Stimulated activated CD8-positive, alpha-beta memory T cell treated with anti-CD3 and anti-CD28 coated beads, Interleukin-2, amount 100 ng/mL, for 1 hour (primary cell): ENCODE data around the gene ZMYM4.

Experiments used
- DNase-seq, 2 donors: peaks; one replicate each; pipeline ENCODE4 v3.0.0-alpha.2; 2020; ENCODE audit warnings: low read depth in 2 of 2

Gene ZMYM4

DNA sequence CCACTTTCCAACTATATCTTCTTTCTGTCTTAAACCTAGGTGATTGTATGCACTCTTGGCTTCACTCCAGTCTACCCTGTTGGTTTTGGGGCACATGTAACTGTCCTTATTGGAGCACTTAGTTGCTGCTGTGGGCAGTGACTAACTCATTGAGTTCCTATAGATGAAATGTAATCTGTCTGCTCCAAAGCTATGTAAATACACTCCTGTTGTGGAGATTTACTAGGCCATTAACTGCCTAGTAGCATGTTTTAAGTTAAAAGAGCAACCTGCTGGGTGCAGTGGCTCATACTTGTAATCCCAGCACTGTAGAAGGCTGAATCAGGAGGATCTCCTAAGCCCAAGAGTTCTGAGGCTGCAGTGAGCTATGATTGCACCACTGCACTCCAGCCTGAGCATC, 137.6 kb downstream of the ZMYM4 start:
- DNase-seq, result no peak

DNA sequence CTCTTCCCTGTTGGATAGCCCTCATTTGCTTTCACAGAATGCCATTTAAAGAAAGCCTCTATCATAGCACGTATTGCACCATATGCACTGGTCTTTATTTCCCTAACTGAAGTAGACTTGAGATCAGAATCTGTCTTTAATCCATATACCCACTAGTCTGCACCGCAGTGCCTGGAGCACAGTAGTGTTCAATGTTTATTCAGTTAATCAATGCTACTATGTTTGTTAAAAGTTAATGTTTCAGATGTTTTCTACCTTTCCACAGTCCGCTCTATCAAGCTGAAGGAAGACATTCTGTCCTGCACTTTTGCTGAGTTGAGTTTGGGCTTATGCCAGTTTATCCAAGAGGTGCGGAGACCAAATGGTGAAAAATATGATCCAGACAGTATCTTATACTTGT, 139.2 kb downstream of the ZMYM4 start:
- no peak for DNase-seq

DNA sequence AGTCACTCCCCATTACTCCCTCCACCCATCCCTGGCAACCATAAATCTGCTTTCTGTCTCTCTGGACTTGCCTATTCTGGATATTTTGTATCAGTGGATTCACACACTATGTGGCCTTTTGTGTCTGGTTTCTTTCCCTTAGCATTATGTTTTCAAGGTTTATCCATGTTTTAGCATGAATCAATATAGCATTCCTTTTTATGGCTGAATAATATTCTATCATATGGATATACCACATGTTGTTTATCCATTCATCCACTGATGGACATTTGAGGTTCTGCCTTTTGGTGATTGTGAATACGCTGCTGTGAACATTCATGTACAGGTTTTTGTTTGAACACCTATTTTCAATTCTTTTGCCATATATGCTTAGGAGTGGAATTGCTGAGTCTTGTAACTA, 140.4 kb downstream of the ZMYM4 start:
- no peak for DNase-seq

DNA sequence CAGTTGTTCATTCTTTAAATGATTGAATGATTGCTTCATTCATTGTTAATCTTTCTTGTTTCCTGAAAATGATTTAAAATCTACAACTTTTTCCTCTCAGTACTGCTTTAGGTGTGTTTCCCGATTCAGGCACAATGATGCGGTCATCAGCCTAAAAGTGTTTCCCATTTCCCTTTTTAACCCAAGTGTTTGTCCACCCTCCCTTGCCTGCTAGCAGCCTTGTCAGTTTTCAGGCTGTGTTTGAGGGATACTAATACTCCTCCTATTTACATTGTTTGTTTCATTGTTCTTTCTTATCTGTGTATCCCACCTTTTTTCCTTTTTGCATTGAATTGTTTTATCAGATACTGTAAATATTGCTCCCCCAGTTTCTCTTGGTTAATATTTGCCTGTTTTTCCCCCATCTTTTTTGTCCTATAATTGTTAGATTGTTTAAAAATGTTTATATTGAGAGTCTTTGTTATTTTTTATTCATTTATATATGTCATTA, 157.6 kb downstream of the ZMYM4 start:
- no peak for DNase-seq

DNA sequence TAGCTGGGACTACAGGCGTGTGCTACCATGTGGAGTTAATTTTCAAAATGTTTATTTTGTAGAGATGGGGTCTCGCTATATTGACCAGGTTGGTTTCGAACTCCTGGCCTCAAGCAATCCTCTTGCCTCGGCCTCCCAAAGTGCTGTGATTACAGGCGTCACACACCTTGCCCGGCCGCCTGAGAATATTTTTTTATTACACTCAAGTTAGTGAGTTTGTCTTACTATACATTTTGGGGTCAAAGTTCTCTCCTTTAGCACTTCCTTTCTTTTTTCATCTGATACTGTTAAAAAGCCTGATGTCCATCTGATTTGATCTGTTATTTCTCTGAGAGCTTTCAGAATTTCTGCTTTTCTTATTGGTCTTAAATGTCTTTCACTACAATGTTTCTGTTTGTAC, 159.9 kb downstream of the ZMYM4 start:
- DNase-seq, result no peak

DNA sequence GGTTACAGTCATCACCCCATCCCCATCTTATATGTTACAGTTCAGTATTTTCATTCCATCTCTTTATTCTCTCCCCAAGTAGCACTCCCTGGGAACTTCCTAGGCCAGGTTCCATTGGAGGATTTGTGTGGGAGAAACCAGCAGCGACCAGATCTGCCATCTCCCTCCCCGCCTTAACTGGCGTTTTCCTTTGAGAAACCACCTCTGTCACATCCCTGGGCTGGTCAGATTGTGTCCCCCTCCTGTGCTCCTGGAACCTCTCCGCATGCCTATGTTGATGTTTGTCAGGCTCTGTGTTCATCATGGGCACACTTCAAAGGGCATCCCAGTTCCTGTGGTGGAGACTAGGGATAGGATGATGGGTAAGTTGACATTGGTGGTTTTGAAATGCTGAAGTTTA, 162.3 kb downstream of the ZMYM4 start:
- no peak for DNase-seq

DNA sequence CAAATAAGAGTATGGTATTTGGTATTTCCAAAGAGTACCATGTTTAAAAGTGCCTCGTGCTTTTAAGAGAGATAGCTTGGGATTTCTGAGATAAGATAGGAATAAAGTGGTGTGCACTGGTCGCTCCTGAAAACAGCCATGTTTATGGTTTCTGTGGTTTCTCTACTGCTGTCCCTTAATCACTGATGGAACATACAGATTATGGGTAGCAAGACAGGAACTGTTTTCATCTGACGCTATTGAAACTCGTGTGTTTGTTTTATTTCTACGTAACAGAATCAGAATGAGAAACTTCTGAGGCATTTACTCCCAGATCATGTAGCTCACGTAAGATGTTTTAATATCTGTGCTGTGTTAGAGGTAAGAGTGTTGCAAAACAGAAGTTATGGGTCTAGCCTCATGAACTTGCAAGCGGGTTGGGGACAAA, 162.7 kb downstream of the ZMYM4 start:
- no peak for DNase-seq

DNA sequence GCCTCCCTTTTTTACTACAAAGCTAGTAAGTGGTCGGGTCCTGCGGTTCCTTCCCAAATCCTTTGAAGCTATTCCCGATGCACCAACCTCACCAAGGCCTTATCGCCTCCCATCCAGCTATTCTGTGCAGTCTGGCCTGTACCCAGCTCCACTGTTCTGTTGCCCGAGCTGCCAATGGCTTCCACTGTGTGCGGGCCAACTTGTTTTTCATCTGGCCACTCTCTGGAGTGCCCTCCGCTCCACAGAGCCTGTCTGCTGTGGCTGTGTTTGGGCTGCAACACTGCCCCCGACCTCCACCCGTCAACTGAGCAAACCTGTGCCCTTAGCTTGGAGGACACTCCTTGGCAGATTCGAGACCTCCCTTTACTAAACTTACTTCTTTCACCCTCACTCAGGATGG, 163.7 kb downstream of the ZMYM4 start:
- DNase-seq, result no peak

DNA sequence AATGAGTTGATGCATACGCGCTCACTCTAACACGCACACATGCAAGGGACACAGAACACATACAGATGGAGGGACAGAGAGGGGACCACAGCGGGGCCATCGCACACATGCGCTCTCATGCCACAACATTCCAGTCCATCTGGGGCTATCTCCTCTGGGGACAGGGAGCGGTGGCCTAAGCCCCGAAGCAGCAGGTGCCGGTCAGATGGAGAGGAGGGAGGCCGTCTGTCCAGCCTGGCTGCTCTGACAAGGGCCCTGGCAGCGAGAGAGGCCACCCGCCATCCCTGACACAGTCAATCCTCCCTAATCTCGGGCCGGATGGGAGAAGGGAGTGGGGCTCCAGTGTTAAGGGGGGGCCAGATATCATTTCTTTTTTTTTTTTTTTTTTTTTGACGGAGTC, 165.2 kb downstream of the ZMYM4 start:
- no peak for DNase-seq

DNA sequence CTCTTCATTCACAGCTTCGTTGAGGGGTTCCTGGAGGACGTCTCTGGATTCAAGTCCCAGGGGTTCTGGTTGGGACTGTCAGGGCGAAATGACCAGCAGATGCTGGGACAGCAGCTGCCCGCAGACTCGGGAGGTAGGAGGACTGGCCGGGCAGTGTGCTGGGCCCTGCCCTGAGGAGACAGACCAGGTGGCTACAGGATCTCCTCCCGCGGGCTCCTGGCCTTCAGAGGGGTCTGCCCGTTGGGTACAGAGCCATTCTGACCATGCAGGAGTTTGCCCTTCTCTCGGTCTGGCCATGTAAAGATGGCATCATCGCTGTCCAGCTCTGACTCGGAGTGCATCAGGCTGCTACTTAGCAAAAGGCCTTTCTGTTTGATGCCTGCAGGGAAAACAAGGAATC, 166.2 kb downstream of the ZMYM4 start:
- DNase-seq, result no peak

DNA sequence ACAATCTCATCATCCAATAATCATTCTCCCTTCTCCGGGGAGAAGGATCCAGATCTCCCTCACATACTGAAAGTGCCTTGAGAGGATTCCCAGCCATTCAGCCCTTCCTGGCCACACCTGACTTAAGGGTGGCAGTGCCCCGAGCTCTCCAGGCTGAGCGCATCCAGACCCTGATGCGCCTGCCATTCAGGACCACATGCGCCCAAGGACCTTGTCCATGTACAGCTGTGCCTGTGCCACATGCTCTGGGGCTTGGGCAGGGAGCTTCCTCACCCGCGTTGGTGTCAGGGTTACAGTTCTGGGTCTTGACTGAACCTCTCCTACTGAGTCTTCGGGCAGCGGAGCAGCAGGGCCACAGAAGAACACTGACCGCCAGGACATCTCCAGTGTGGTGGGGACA, 167.6 kb downstream of the ZMYM4 start:
- DNase-seq, result no peak

DNA sequence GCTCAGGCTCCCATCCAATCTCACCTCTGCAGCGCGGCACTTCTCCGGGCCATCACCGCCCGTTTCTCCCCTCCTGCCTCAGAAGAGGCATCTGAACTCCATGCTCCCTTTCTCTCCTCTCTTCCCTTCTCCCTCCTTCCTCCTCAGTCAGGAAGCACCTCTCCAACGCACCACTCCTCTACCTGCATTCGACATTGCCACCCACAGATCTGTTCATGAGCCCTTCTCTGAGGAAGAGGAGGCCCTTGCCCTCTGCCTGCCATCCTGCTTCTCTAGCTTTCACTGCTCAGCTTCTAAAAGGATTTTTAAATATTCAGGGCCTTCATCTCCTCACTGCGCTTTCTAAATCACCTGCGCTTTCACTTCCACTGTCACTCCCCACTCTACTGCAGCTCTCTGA, 168.7 kb downstream of the ZMYM4 start:
- no peak for DNase-seq

DNA sequence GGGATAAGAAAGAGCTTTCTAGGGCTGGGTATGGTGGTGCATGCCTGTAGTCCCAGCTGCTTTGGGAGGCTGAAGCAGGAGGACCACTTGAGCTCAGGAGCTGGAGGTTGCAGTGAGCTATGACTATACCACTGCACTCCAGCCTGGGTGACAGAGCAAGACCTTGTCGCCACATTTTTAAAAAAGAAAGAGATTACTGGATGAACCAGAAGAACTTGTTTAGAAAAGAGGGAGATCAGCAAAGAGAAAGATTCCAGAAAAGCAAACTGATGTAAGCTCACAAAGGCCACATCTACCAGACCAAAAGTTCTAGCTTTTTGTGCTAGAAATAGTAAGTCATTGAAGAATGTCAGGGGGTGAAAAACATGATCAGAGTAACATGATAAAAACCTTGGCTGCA, 171.1 kb downstream of the ZMYM4 start:
- no peak for DNase-seq

DNA sequence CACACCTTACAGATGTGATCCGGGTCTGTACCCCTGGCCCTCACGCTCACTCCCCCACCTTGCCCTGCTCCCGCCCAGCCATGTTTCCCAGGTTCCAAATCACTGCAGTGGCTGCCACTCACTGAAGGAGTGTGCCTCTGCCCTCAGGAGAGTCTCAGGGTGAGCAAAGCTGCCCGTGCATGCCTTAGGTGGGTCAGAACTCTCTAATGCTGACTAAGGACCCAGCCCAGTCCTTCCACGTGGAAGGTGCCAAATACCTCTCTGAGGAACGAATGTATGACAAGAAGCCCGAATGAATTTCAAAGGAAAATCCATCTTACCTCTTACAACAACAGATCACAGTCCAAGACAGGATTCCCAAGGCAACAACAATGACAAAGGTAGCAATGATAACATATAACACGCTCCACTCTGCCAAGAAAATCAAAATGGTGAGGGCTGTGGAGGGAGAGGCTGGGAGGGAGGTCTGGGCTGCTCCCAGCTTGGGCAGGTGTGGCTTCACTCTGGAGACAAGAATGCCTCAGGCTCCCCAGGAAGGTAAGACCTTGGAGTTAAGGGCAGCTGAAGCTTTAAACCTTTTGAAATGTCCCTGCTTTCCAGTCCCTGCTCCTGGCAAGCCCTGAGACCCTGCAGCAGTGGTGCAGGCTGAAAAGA, 173.5 kb downstream of the ZMYM4 start:
- DNase-seq, result no peak

DNA sequence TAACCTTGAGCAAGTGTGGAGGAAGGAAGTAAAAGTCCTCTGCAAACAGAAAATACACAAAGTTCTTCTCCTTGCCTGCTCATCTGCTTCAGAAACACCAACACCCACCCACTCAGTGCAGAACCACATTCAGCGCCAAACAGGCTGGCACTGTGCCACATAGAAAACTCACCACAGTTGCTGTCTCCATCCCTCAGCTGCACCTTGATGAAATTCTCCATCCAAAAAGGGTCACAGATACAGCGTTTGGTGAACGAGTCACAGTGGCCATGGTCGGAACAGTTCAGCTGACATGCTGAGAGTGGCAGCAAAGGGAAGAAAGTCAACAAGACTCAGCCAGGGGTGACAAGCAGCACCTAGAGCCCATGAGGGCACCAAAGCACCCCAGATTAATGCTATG, 174.2 kb downstream of the ZMYM4 start:
- no peak for DNase-seq

DNA sequence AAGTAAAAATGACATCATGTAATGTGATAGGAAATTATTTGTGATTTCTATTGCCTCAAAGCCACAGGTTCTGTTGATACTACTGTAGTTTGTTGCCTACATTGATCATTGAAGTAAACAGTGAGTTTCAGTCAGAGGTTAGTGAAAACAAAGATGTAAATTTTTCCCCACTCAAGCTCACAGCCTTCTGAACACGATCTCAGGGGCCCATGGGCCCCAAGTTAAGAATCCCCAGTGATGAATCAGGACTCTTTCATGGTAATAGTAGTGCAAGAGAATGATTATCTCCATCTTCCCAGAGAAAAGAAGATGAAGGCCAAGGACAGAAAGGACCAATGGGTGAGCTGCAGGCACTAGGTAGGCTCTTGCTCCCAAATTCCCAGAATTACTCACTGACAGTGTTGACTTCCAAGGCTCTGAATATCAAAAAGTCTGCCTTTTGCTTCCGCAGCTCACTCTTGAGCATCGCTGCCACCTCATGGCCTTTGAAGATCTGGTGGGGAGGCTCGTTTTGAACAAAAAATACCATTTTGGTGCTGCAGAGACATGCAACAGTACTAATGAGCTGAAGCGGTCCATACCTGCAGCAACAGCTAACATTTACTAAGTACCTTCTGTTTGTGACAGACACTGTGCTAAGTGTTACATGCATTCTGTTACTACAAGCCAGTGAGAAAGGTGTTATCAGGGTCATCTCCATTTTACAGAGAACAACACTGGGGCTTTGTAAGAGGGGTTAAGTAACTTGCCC, 175.4 kb downstream of the ZMYM4 start:
- no peak for DNase-seq

DNA sequence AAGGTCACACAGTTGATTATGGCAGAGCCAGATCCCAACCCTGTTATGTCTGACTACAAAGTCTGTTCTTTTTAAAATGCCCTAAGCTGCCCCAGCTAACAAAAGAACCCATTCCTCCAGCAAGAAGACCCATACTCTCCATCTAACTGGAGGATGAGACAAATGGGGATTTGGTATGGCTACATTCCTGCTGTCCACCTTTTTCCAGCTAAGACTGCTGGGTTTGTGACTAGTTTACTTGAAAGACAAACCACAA, 175.9 kb downstream of the ZMYM4 start:
- no peak for DNase-seq

DNA sequence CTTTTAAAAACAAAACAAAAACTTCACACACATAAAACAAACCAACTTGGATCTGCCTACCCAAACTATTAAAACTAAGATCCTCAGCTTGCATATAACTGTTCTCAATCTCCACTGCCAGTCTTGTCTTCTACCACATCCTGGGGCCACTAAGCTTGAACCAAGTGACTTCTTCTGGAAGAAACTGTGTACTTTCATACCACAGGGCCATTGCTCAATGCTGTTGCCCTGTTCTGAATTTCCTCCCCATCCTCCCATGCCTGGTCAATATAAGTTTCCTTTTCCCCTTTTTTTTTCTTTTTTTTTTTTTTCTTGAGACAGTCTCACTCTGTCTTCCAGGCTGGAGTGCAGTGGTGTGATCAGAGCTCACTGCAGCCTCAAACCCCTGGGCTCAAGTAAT, 178.8 kb downstream of the ZMYM4 start:
- DNase-seq, result no peak

DNA sequence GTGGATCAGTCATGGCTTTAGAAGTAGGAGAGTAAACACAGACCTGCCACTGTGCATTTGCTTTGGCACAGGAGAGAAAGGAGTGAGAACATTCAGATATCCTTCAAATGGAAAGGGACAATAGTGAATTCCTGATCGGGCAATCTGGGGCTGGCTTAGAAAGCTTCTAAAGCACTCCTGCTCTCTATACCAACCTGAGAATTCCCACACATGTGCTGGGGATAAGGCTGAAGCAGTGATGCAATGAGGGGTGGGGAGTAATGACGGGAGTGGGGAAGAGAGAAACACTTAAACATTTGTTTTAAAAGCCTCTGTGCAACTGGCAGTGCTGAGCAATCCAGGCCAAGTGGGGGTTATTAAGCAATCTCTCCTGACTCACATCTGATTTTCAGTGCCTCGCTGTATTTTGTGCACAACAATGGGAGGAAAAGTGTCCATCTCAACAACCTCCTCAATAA, 179.9 kb downstream of the ZMYM4 start:
- DNase-seq, result no peak

DNA sequence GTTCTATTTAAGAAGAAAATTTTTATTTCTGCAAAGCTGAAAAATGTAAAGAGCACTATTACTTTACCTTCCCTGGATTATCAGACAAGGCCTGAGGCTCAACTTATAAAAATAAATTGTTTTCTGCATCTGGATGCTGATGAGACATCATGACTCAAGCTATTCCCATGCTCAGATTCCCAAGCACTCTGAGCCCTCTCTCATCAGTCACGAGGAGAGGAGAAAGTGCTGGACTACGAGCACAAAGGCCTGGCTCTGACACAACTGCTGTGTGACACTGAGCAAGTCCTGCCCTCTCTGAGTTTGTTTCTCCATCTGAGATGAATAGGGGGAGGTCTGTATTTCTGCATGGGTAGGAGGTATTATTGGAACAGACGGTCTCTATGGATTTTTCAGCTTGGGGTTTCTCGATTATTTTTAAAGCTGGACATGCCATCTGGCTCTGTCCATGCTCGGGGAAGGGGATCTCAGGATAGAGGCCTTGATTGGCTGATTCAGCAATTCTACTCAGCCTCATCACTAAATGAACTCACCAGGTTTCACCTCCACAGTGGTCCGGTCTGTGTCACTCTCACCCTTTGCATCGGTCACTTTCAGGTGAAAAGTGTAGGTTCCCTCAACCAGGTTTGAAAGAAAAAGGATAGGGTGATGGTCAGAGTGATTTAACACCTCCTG, 181.0 kb downstream of the ZMYM4 start:
- no peak for DNase-seq

DNA sequence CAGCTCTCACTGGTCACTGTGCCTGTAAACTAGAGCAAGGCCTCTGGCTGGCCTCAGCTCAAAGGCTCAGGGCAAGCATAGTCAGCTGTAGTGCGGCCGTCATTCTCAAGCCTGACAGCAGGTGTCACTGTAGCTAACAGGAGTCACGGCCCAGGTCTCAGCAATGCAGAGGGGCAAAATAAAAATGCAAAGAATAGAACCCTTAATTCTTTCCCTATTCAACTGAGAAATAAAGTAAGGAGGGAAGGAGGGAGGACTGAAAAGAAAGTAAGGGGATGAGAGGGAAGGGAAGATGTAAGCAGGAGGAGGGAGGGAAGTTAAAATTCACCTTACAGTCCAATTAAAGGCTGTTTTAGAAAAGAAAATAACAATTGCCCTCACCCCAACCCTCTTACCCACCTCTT, 182.6 kb downstream of the ZMYM4 start:
- peak; percentile 48 to 58 for DNase-seq

DNA sequence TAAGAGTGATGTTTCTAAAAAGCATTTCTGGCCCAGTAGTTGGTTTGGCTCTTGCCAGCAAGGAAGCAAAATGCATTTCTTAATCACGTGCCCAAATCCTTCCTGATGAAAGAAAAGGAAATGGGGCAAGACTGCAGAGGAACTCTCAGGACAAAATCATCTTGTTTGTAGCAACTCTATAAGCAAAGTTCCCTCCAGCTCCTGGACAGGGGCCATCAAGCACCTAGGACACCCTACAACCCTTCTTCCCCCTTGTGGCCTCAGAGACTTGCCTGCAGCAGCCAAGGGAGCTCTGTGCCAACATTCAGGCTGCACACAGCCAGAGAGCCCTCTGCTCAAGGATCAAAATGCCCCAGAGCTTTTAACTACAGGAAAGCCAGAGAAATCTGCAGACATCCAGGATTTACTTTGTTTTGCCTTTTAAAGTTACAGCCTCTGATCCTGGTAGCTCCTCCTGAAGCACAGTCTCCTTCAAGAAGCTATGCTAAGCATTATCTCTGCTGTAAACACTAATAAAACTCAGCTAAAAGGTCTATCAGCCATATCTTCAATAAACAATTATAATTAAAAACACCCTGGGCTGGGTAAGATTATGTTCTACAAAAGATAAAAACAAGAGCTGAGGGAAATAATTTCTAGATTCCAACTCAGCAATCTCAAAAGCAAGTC, 183.7 kb downstream of the ZMYM4 start:
- DNase-seq, result no peak

DNA sequence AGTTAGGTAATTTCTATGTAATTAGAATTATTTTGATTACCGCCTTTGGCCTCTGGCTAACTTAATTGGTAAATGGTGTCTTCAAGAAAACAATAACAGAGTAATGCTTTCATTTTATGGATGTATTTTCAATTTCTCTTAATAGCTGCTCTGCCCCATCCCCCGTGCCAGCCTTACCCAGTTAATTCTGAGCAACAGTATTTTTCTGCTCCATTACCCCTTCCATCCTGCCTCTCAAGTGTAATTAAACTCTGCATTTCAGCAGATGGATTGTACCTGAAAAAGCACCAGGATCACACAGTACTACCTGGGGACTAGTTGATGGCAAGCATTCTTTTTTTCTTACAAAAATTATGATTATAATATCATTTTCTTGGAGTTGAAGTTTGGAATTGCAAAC, 184.5 kb downstream of the ZMYM4 start:
- DNase-seq, result no peak
